ENCODE results near the gene GRSF1. TPM values are rescaled to one million over a fixed set of nuclear protein-coding genes. Genes with fewer than 3 reads are reported as not detected.

Gene GRSF1
- total RNA-seq, 4 donors from 2014 or later: 52.2 to 71.6 (median 56.3) TPM

GRCh38 chr4:70863099-70863790 lies 23.6 kb upstream of the GRSF1 start:
- TF ChIP-seq CTCF (IDR thresholded peaks at IDR 0.05; ENCODE audit: low read depth): no peak

- no peak for TF ChIP-seq CTCF (IDR thresholded peaks at IDR 0.05; ENCODE audit: low read depth)
Measured at GRCh38 chr4:70859066-70859465, 19.4 kb upstream of the GRSF1 start.

GRCh38 chr4:70858454-70858853 lies 18.8 kb upstream of the GRSF1 start:
- no peak for TF ChIP-seq CTCF (IDR thresholded peaks at IDR 0.05; ENCODE audit: low read depth)

GRCh38 chr4:70855464-70855863 lies 15.8 kb upstream of the GRSF1 start:
- no peak for TF ChIP-seq CTCF (IDR thresholded peaks at IDR 0.05; ENCODE audit: low read depth)

- TF ChIP-seq CTCF (IDR thresholded peaks at IDR 0.05; ENCODE audit: low read depth): no peak
Measured at GRCh38 chr4:70849291-70849690, 9.6 kb upstream of the GRSF1 start.

- TF ChIP-seq CTCF (IDR thresholded peaks at IDR 0.05; ENCODE audit: low read depth): no peak
Measured at GRCh38 chr4:70844180-70844579, 4.5 kb upstream of the GRSF1 start.

GRCh38 chr4:70842761-70843435 lies 3.2 kb upstream of the GRSF1 start:
- TF ChIP-seq CTCF (IDR thresholded peaks at IDR 0.05; ENCODE audit: low read depth): no peak

Data from subcutaneous adipose tissue (tissue), 4 donors.